Esophagus muscularis mucosa (tissue), 3 donors: Measurements from ENCODE around the gene GPR34.

Source experiments
- CTCF ChIP-seq, 3 experiments: fragments of 200-600 bp in 2 of 3; fragments of 450-650 bp in 1 of 3; sonication (generic) in 2 of 3; IDR thresholded peaks; one replicate each; pipeline ENCODE4 v1.5.1; 2017 to 2019; ENCODE audit warnings: antibody characterized with exemption in 3 of 3, mild to moderate bottlenecking in 2 of 3, moderate library complexity in 1 of 3
- POLR2A ChIP-seq: fragments of 450-650 bp; IDR thresholded peaks from one replicate; pipeline ENCODE4 v1.6.1; 2017; ENCODE audit warnings: antibody characterized with exemption, moderate library complexity, mild to moderate bottlenecking, low read depth
- POLR2AphosphoS5 ChIP-seq, 2 donors: sonication (generic); formaldehyde crosslinking; IDR thresholded peaks; one replicate each; pipeline ENCODE4 v1.6.1; 2017; ENCODE audit warnings: antibody characterized with exemption in 2 of 2

GRCh38 chrX:41711021-41711667, 22.4 kb downstream of the GPR34 start:
- TF ChIP-seq POLR2A (no peak), CTCF (IDR thresholded peaks at IDR 0.05) (no peak), POLR2AphosphoS5 (IDR thresholded peaks at IDR 0.05) (no peak)
